Neural crest cell (in vitro differentiated cells): ENCODE measurements around the gene TOX3. TPM values are rescaled to one million over a fixed set of nuclear protein-coding genes. Genes with fewer than 3 reads are reported as not detected.
A peak's percentile ranks its signal among the peaks of the same experiment; 100 is the strongest.

Experiments
- DNase-seq: peaks from one replicate; pipeline ENCODE4 v3.0.0; 2021; ENCODE audit warnings: low read depth, mixed read lengths, low spot score
- H3K27ac Mint-ChIP-seq: one replicate; pipeline ENCODE4 v1.8.0; 2021; ENCODE audit warnings: mild to moderate bottlenecking, mixed read lengths; ENCODE audit not compliant: unreplicated experiment
- H3K27me3 Mint-ChIP-seq: 2 replicates; pipeline ENCODE4 v1.8.0; 2021; ENCODE audit warnings: low read depth, mild to moderate bottlenecking, mixed read lengths
- H3K36me3 Mint-ChIP-seq: 2 replicates; pipeline ENCODE4 v1.8.0; 2021; ENCODE audit warnings: low read depth, mild to moderate bottlenecking, mixed read lengths
- H3K4me1 Mint-ChIP-seq: 2 replicates; pipeline ENCODE4 v1.8.0; 2021; ENCODE audit warnings: mixed read lengths
- H3K4me3 Mint-ChIP-seq: one replicate; pipeline ENCODE4 v1.8.0; 2021; ENCODE audit warnings: mild to moderate bottlenecking, mixed read lengths
- H3K9me3 Mint-ChIP-seq: 2 replicates; pipeline ENCODE4 v1.8.0; 2021; ENCODE audit warnings: mixed read lengths
- CTCF ChIP-seq: fragments of 200-600 bp; sonication (generic); conservative IDR thresholded peaks from 2 replicates; pipeline ENCODE4 v1.5.0; 2021; ENCODE audit warnings: antibody characterized with exemption, mild to moderate bottlenecking
- total RNA-seq: library from RNA; stranded (reverse); gene quantifications from 2 replicates; pipeline ENCODE4 v1.2.1, GENCODE V29; 2021

TOX3 gene
- total RNA-seq, 1 donor from 2014 or later = 37.5 TPM

DNA sequence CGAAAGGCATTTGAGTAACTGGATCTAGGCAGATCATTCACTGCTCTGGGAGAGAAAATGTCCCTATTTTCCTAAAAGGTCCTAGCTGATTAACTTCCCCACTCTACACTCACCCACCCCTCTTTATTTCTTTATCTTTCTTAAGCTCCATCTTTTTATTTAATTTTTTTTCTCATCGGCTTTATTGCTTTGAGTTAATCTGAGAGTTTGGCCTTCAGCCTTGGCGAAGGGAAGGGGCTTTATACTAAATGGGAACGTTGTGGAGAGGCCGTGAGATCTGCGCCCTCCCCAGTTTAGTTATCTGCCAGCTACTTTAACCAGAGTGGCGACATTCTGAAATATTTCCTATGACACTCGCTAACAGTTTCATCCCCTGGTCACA lies 882 bp upstream of the TOX3 start:
- H3K9me3 Mint-ChIP-seq = no peaks in the 10 kb centered on the region
- no peaks in the 10 kb centered on the region for H3K36me3 Mint-ChIP-seq
- peak overlapping the region; percentile 90 for H3K4me3 Mint-ChIP-seq
- no peak for DNase-seq
- H3K4me1 Mint-ChIP-seq = peaks cover 71% of the 10 kb centered on the region
- TF ChIP-seq CTCF = no peak
- H3K27ac Mint-ChIP-seq = no peak overlapping the region
- peaks cover 20% of the 10 kb centered on the region for H3K27me3 Mint-ChIP-seq

- H3K4me1 Mint-ChIP-seq = peaks cover 62% of the 10 kb centered on the region
- DNase-seq = no peak
Measured at GRCh38 chr16:52546291-52547003, 496 bp downstream of the TOX3 start.

DNA sequence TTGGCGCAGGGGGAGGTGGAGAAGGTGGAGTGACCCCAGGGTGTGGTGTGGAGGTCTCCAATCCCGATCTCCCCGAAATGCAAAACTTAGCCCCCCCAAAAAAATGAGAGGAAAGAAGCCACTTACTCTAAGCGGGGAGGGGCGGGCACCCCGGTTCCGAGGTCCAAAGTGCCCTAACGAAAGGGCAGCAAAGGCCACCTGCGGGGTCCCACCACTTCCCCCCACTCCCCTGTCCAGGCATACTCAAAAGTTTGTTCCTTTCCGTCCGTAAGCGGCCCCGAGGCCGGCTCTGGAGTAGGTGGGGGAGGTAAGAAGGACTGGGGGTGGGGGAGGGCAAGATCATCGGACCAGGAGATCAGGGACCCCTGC lies 1.1 kb downstream of the TOX3 start:
- H3K36me3 Mint-ChIP-seq = no peaks in the 10 kb centered on the region
- H3K4me3 Mint-ChIP-seq = peak overlapping the region; percentile 96
- peaks cover 58% of the 10 kb centered on the region for H3K4me1 Mint-ChIP-seq
- no peak for DNase-seq
- H3K9me3 Mint-ChIP-seq = no peaks in the 10 kb centered on the region
- H3K27ac Mint-ChIP-seq = peak overlapping the region; percentile 60
- peaks cover 20% of the 10 kb centered on the region for H3K27me3 Mint-ChIP-seq
- no peak for TF ChIP-seq CTCF

More at GRCh38 chr16:52546291-52547003, 496 bp downstream of the TOX3 start:
- Mint-ChIP-seq H3K9me3 (no peaks in the 10 kb centered on the region), H3K4me3 (peak overlapping the region; percentile 96), H3K27ac (peak overlapping the region; percentile 32), H3K27me3 (peaks cover 20% of the 10 kb centered on the region), H3K36me3 (no peaks in the 10 kb centered on the region)
- no peak for TF ChIP-seq CTCF

DNA sequence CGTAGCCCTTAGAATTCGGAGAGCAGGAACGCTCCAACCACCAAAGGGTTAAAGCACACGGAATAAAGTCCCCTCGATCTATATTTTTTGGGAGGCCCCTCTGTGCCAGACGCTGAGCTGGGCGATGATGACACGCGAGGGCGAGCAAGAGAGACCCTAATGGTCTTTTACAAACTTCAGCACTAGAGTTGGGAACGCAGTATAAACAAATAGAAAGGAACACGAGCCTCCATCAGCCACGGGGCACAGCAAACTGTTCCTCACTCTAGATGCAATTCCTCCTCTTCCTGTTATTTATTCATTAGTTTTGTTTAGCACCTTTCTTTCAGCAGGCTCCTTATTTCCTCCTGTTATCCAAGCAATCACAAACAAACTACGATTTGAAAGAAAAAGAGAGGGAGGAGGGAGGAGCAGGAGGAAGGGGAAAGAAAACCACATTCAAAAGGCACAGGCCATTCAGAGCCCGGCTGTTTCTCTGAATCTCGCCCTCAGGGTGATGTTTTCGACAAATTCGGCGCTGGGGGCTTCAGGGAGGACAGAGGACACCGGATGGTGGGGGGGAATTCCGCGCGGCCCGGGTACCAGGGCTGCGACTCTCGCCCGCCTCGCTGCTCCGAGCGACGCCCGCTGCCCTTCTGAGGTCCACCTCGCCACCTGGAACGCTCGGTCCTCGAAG lies 1.6 kb downstream of the TOX3 start:
- Mint-ChIP-seq H3K36me3 (peaks cover 3% of the 10 kb centered on the region), H3K4me1 (peaks cover 54% of the 10 kb centered on the region), H3K9me3 (no peaks in the 10 kb centered on the region), H3K27me3 (peaks cover 20% of the 10 kb centered on the region), H3K27ac (peak overlapping the region; percentile 60), H3K4me3 (peak overlapping the region; percentile 96)
- no peak for TF ChIP-seq CTCF
- DNase-seq = peak; percentile 36

- Mint-ChIP-seq H3K9me3 (peaks cover 2% of the 10 kb centered on the region), H3K27ac (no peak overlapping the region), H3K4me1 (peaks cover 50% of the 10 kb centered on the region), H3K36me3 (peaks cover 6% of the 10 kb centered on the region), H3K4me3 (peak overlapping the region; percentile 96), H3K27me3 (peaks cover 18% of the 10 kb centered on the region)
- no peak for TF ChIP-seq CTCF
- DNase-seq = no peak
Measured at GRCh38 chr16:52544703-52545102, 2.2 kb downstream of the TOX3 start.
